GM23338 (cell line): ENCODE measurements around the gene EXTL1. TPM values are rescaled to one million over a fixed set of nuclear protein-coding genes. Genes with fewer than 3 reads are reported as not detected.

ENCODE experiments used
- ATAC-seq: fragments of 200-7000 bp; cut with Tn5 transposase; 3 replicates; pipeline ENCODE4 v1.9.1; 2020
- DNase-seq: peaks from one replicate; pipeline ENCODE4 v3.0.0-alpha.2; 2015; ENCODE audit warnings: low spot score
- H2AFZ ChIP-seq: fragments of 200-600 bp; sonication (generic); 2 replicates; pipeline ENCODE4 v1.8.0; 2016; ENCODE audit warnings: antibody characterized with exemption, mild to moderate bottlenecking, moderate library complexity
- H3F3A ChIP-seq: fragments of 200-600 bp; sonication (generic); replicated peaks from 2 replicates; pipeline ENCODE4 v1.8.0; 2017; ENCODE audit warnings: antibody characterized with exemption, mixed run types, low read depth
- H3K27ac ChIP-seq: fragments of 200-600 bp; sonication (generic); 2 replicates; pipeline ENCODE4 v1.6.1; 2016; ENCODE audit warnings: low read depth
- H3K27me3 ChIP-seq: fragments of 200-600 bp; sonication (generic); 2 replicates; pipeline ENCODE4 v1.8.0; 2016; ENCODE audit warnings: mild to moderate bottlenecking, mixed run types, moderate library complexity; ENCODE audit not compliant: insufficient read depth
- H3K36me3 ChIP-seq: fragments of 200-600 bp; sonication (generic); 2 replicates; pipeline ENCODE4 v1.8.0; 2016; ENCODE audit warnings: mild to moderate bottlenecking; ENCODE audit not compliant: insufficient read depth
- H3K4me1 ChIP-seq: fragments of 200-600 bp; sonication (generic); 2 replicates; pipeline ENCODE4 v1.8.0; 2016; ENCODE audit warnings: mild to moderate bottlenecking, moderate library complexity; ENCODE audit not compliant: insufficient read depth
- H3K4me2 ChIP-seq: fragments of 200-600 bp; sonication (generic); 2 replicates; pipeline ENCODE4 v1.7.1; 2017; ENCODE audit warnings: mixed run types
- H3K4me3 ChIP-seq: fragments of 200-600 bp; sonication (generic); 2 replicates; pipeline ENCODE4 v1.6.1; 2016; ENCODE audit warnings: mixed run types
- H3K79me2 ChIP-seq: fragments of 200-600 bp; sonication (generic); replicated peaks from 2 replicates; pipeline ENCODE4 v1.8.0; 2017; ENCODE audit warnings: mild to moderate bottlenecking; ENCODE audit not compliant: insufficient read depth
- H3K9me2 ChIP-seq: fragments of 200-600 bp; sonication (generic); 2 replicates; pipeline ENCODE4 v1.8.0; 2017; ENCODE audit not compliant: insufficient read depth
- H4K20me1 ChIP-seq: fragments of 200-600 bp; sonication (generic); replicated peaks from 2 replicates; pipeline ENCODE4 v1.8.0; 2017; ENCODE audit warnings: mild to moderate bottlenecking; ENCODE audit not compliant: insufficient read depth
- H3K27ac Mint-ChIP-seq: 2 replicates; pipeline ENCODE4 v1.8.0; 2020; ENCODE audit warnings: inconsistent platforms, mild to moderate bottlenecking, moderate library complexity, mixed read lengths
- H3K27me3 Mint-ChIP-seq: 3 replicates; pipeline ENCODE4 v1.8.0; 2022; ENCODE audit warnings: low read depth, mild to moderate bottlenecking, moderate library complexity, mixed read lengths, inconsistent platforms; ENCODE audit not compliant: insufficient read depth, poor library complexity
- H3K36me3 Mint-ChIP-seq: 3 replicates; pipeline ENCODE4 v1.8.0; 2021; ENCODE audit warnings: low read depth, mild to moderate bottlenecking, inconsistent platforms, moderate library complexity, mixed read lengths
- H3K4me1 Mint-ChIP-seq: 3 replicates; pipeline ENCODE4 v1.8.0; 2020; ENCODE audit warnings: mild to moderate bottlenecking, inconsistent platforms, mixed read lengths
- H3K4me3 Mint-ChIP-seq: 3 replicates; pipeline ENCODE4 v1.8.0; 2021; ENCODE audit warnings: moderate library complexity, mild to moderate bottlenecking, inconsistent platforms, mixed read lengths
- H3K9me3 Mint-ChIP-seq: 3 replicates; pipeline ENCODE4 v1.8.0; 2020; ENCODE audit warnings: moderate library complexity, mild to moderate bottlenecking, inconsistent platforms, mixed read lengths
- CREB1 ChIP-seq: fragments of 250-450 bp; sonication (Bioruptor Pico); IDR thresholded peaks from 2 replicates; pipeline ENCODE4 v1.5.0; 2020; ENCODE audit warnings: low read depth, mild to moderate bottlenecking, moderate library complexity
- ETS1 ChIP-seq: IDR thresholded peaks from 2 replicates; pipeline ENCODE4 v1.6.1; 2016; ENCODE audit warnings: antibody characterized with exemption
- EZH2phosphoT487 ChIP-seq: fragments of 200-600 bp; sonication (generic); IDR thresholded peaks from one replicate; pipeline ENCODE4 v1.8.1; 2018; ENCODE audit warnings: antibody characterized with exemption; ENCODE audit not compliant: unreplicated experiment
- JUNB ChIP-seq: IDR thresholded peaks from one replicate; pipeline ENCODE4 v1.6.1; 2016; ENCODE audit warnings: antibody characterized with exemption; ENCODE audit not compliant: unreplicated experiment
- POLR2AphosphoS5 ChIP-seq: IDR thresholded peaks from 2 replicates; pipeline ENCODE4 v1.6.1; 2016; ENCODE audit warnings: antibody characterized with exemption, low read depth
- STAT1 ChIP-seq: IDR thresholded peaks from one replicate; pipeline ENCODE4 v1.6.1; 2016; ENCODE audit warnings: antibody characterized with exemption; ENCODE audit not compliant: unreplicated experiment
- ZNF114 ChIP-seq: fragments of 250-450 bp; sonication (Bioruptor Pico); IDR thresholded peaks from 2 replicates; pipeline ENCODE4 v1.5.0; 2020; ENCODE audit warnings: mild to moderate bottlenecking, moderate library complexity
- ZNF331 ChIP-seq: fragments of 250-450 bp; sonication (Bioruptor Pico); IDR thresholded peaks from 2 replicates; pipeline ENCODE4 v1.5.0; 2020; ENCODE audit warnings: low read depth, mild to moderate bottlenecking, moderate library complexity
- ZNF462 ChIP-seq: fragments of 250-450 bp; sonication (Bioruptor Pico); IDR thresholded peaks from 2 replicates; pipeline ENCODE4 v1.5.0; 2020; ENCODE audit warnings: mild to moderate bottlenecking, moderate library complexity
- polyA plus RNA-seq: library from polyadenylated mRNA; unstranded; fragments of >200 nt; fragmentation: Nextera tagmentation; extraction: Ambion mirVana; gene quantifications from 2 replicates; pipeline ENCODE4 v1.2.1, GENCODE V29; 2016
- total RNA-seq: library from RNA; depleted of rRNA; stranded (reverse); fragments of >200 nt; shearing (Covaris generic); gene quantifications from 2 replicates; pipeline ENCODE4 v1.2.3, GENCODE V29; 2014
- TF ChIP-seq, protein P1 (sequence below): IDR thresholded peaks from one replicate; pipeline ENCODE4 v1.6.1; 2018; ENCODE audit warnings: antibody characterized with exemption; ENCODE audit not compliant: unreplicated experiment

The EXTL1 gene
- total and polyA plus RNA-seq, 2 experiments from 2014 or later: 0.37 to 1.2 TPM

- no peaks in the 10 kb centered on the region for H3K9me3 Mint-ChIP-seq
- peak overlapping the region; percentile 99 for H2AFZ ChIP-seq
- H3K4me3 Mint-ChIP-seq: no peak overlapping the region
- H3K36me3 ChIP-seq: no peaks in the 10 kb centered on the region
- TF ChIP-seq ZNF114 (CRISPR knock-in tag): no peak
- H3K27ac Mint-ChIP-seq: no peak overlapping the region
- no peaks in the 10 kb centered on the region for H3F3A ChIP-seq
- peaks cover 14% of the 10 kb centered on the region for H3K4me1 ChIP-seq
- H3K36me3 Mint-ChIP-seq: no peaks in the 10 kb centered on the region
- peak overlapping the region; percentile 67; the same call in 1 of the 2 replicates for H3K4me2 ChIP-seq
- DNase-seq (no peak), ATAC-seq (peak; percentile 53)
- H4K20me1 ChIP-seq: no peaks in the 10 kb centered on the region
- H3K9me2 ChIP-seq: no peaks in the 10 kb centered on the region
- H3K4me1 Mint-ChIP-seq: peaks cover 14% of the 10 kb centered on the region
- no peak overlapping the region for H3K27ac ChIP-seq
- no peak overlapping the region for H3K4me3 ChIP-seq
- H3K27me3 Mint-ChIP-seq: no peaks in the 10 kb centered on the region
- H3K27me3 ChIP-seq: no peaks in the 10 kb centered on the region
- H3K79me2 ChIP-seq: no peaks in the 10 kb centered on the region
Measured at GRCh38 chr1:26078286-26079177, 57.0 kb downstream of the EXTL1 start.

GRCh38 chr1:26079178-26079563 lies 57.6 kb downstream of the EXTL1 start:
- H3K36me3 Mint-ChIP-seq: no peaks in the 10 kb centered on the region
- H3K4me1 Mint-ChIP-seq: peaks cover 14% of the 10 kb centered on the region
- H3K27me3 Mint-ChIP-seq: no peaks in the 10 kb centered on the region
- Histone ChIP-seq H2AFZ (peak overlapping the region; percentile 99), H3K36me3 (no peaks in the 10 kb centered on the region), H3K4me3 (no peak overlapping the region), H3K27me3 (no peaks in the 10 kb centered on the region), H3K9me2 (no peaks in the 10 kb centered on the region), H3K79me2 (no peaks in the 10 kb centered on the region), H4K20me1 (no peaks in the 10 kb centered on the region), H3K4me2 (peak overlapping the region; percentile 67; the same call in 1 of the 2 replicates), H3K4me1 (peaks cover 14% of the 10 kb centered on the region), H3K27ac (no peak overlapping the region), H3F3A (no peaks in the 10 kb centered on the region)
- peak; percentile 78 for ATAC-seq
- no peaks in the 10 kb centered on the region for H3K9me3 Mint-ChIP-seq
- H3K27ac Mint-ChIP-seq: peak overlapping the region; percentile 46; the same call in 1 of the 2 replicates
- TF ChIP-seq CREB1: no peak
- TF ChIP-seq ZNF462 (CRISPR knock-in tag): no peak
- TF ChIP-seq, protein P1, sequence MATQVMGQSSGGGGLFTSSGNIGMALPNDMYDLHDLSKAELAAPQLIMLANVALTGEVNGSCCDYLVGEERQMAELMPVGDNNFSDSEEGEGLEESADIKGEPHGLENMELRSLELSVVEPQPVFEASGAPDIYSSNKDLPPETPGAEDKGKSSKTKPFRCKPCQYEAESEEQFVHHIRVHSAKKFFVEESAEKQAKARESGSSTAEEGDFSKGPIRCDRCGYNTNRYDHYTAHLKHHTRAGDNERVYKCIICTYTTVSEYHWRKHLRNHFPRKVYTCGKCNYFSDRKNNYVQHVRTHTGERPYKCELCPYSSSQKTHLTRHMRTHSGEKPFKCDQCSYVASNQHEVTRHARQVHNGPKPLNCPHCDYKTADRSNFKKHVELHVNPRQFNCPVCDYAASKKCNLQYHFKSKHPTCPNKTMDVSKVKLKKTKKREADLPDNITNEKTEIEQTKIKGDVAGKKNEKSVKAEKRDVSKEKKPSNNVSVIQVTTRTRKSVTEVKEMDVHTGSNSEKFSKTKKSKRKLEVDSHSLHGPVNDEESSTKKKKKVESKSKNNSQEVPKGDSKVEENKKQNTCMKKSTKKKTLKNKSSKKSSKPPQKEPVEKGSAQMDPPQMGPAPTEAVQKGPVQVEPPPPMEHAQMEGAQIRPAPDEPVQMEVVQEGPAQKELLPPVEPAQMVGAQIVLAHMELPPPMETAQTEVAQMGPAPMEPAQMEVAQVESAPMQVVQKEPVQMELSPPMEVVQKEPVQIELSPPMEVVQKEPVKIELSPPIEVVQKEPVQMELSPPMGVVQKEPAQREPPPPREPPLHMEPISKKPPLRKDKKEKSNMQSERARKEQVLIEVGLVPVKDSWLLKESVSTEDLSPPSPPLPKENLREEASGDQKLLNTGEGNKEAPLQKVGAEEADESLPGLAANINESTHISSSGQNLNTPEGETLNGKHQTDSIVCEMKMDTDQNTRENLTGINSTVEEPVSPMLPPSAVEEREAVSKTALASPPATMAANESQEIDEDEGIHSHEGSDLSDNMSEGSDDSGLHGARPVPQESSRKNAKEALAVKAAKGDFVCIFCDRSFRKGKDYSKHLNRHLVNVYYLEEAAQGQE: no peak
- TF ChIP-seq EZH2phosphoT487: no peak
- no peak for TF ChIP-seq ZNF331
- no peak for TF ChIP-seq ETS1
- no peak for TF ChIP-seq POLR2AphosphoS5
- no peak for TF ChIP-seq STAT1
- no peak for TF ChIP-seq JUNB
- no peak for TF ChIP-seq ZNF114 (CRISPR knock-in tag)
- DNase-seq: peak; percentile 28
- no peak overlapping the region for H3K4me3 Mint-ChIP-seq
